GM10266 (cell line): ENCODE results near the gene RIPPLY3.

Source experiments
- DNase-seq: peaks from one replicate; pipeline ENCODE4 v3.0.0; 2012; ENCODE audit errors: extremely low spot score
- CTCF ChIP-seq: IDR thresholded peaks from 2 replicates; pipeline ENCODE4 v1.5.1; 2012; ENCODE audit warnings: mild to moderate bottlenecking, low read depth; ENCODE audit not compliant: control insufficient read depth, insufficient read depth; ENCODE audit errors: missing control alignments

RIPPLY3 gene

GRCh38 chr21:37057614-37058013 is 51.1 kb downstream of the RIPPLY3 start:
- DNase-seq = no peak
- TF ChIP-seq CTCF = no peak

- TF ChIP-seq CTCF = no peak
- no peak for DNase-seq
Observed at GRCh38 chr21:37058261-37058660, 51.8 kb downstream of the RIPPLY3 start.

GRCh38 chr21:37059181-37059580 is 52.7 kb downstream of the RIPPLY3 start:
- TF ChIP-seq CTCF = no peak
- no peak for DNase-seq

GRCh38 chr21:37060296-37060695 is 53.8 kb downstream of the RIPPLY3 start:
- no peak for DNase-seq
- no peak for TF ChIP-seq CTCF

- no peak for DNase-seq
- no peak for TF ChIP-seq CTCF
Observed at GRCh38 chr21:37061926-37062592, 55.6 kb downstream of the RIPPLY3 start.

GRCh38 chr21:37062593-37062935 is 56.1 kb downstream of the RIPPLY3 start:
- TF ChIP-seq CTCF = no peak
- no peak for DNase-seq

- DNase-seq = no peak
- TF ChIP-seq CTCF = no peak
Observed at GRCh38 chr21:37063433-37063832, 56.9 kb downstream of the RIPPLY3 start.
